OCI-LY7 (cell line): ENCODE data around the gene AHSP. TPM values are rescaled to one million over a fixed set of nuclear protein-coding genes. Genes with fewer than 3 reads are reported as not detected.
"Not testable (repeated sequence)": the region's sequence is repeated elsewhere in the genome, so short reads cannot be mapped to it uniquely, and the experiment has no call there.

ENCODE experiments used
- BruUV-seq: library from RNA; stranded (reverse); fragments of 400-500 nt; replicated peaks from 2 replicates; lab custom pipeline; 2021; lab: Mats Ljungman, UMichigan
- CTCF ChIA-PET: fragments of 300-600 bp; sonication (Branson Sonifier 250); formaldehyde crosslinking; loops from one replicate; lab custom pipeline; 2022; ENCODE audit warnings: antibody characterized with exemption; ENCODE audit not compliant: unreplicated experiment; lab: Charles Lee
- POLR2A ChIA-PET: fragments of 300-600 bp; sonication (Branson Sonifier 250); formaldehyde crosslinking; loops from one replicate; lab custom pipeline; 2022; ENCODE audit warnings: antibody characterized with exemption; lab: Charles Lee
- DNase-seq: peaks from one replicate; pipeline ENCODE4 v3.0.0-alpha.2; 2015; ENCODE audit warnings: low spot score
- H2AFZ ChIP-seq: fragments of 200-600 bp; sonication (generic), shearing (Covaris generic); 2 replicates; pipeline ENCODE4 v1.6.1; 2014; ENCODE audit warnings: mild to moderate bottlenecking, antibody characterized with exemption, low read length, moderate library complexity
- H3K27ac ChIP-seq: fragments of 200-600 bp; sonication (generic); 2 replicates; pipeline ENCODE4 v1.5.1; 2014; ENCODE audit warnings: mixed run types, low read depth, mild to moderate bottlenecking, moderate library complexity, low read length, inconsistent platforms; ENCODE audit not compliant: poor library complexity, severe bottlenecking
- H3K36me3 ChIP-seq: fragments of 200-600 bp; sonication (generic); 2 replicates; pipeline ENCODE4 v1.6.1; 2014; ENCODE audit warnings: mild to moderate bottlenecking, antibody characterized with exemption, low read length, moderate library complexity, mixed read lengths; ENCODE audit not compliant: insufficient read depth
- H3K4me1 ChIP-seq: fragments of 200-600 bp; sonication (generic); 2 replicates; pipeline ENCODE4 v1.5.1; 2014; ENCODE audit warnings: mild to moderate bottlenecking, low read length; ENCODE audit not compliant: insufficient read depth, poor library complexity, severe bottlenecking
- H3K4me2 ChIP-seq: fragments of 200-600 bp; sonication (generic); 2 replicates; pipeline ENCODE4 v1.6.1; 2014; ENCODE audit warnings: mild to moderate bottlenecking, low read length
- H3K4me3 ChIP-seq: fragments of 200-600 bp; sonication (generic); 2 replicates; pipeline ENCODE4 v1.5.1; 2014; ENCODE audit warnings: mild to moderate bottlenecking, low read depth, low read length; ENCODE audit not compliant: poor library complexity, severe bottlenecking
- H3K79me2 ChIP-seq: fragments of 200-600 bp; sonication (generic); 2 replicates; pipeline ENCODE4 v1.6.1; 2016; ENCODE audit warnings: low read depth, mild to moderate bottlenecking, low read length, moderate library complexity, mixed read lengths; ENCODE audit not compliant: insufficient read depth
- H3K9me2 ChIP-seq: fragments of 200-600 bp; sonication (generic); 2 replicates; pipeline ENCODE4 v1.6.1; 2016; ENCODE audit warnings: mild to moderate bottlenecking, low read length, mixed read lengths; ENCODE audit not compliant: insufficient read depth
- H3K9me3 ChIP-seq: fragments of 200-600 bp; sonication (generic); 2 replicates; pipeline ENCODE4 v1.6.1; 2014; ENCODE audit warnings: mild to moderate bottlenecking, mixed run types, low read length, mixed read lengths
- H4K20me1 ChIP-seq: fragments of 200-600 bp; sonication (generic); 2 replicates; pipeline ENCODE4 v1.6.1; 2014; ENCODE audit warnings: mild to moderate bottlenecking, antibody characterized with exemption, low read length, moderate library complexity, mixed read lengths; ENCODE audit not compliant: insufficient read depth
- EZH2phosphoT487 ChIP-seq: fragments of 200-600 bp; sonication (generic); IDR thresholded peaks from 2 replicates; pipeline ENCODE4 v1.6.1; 2018; ENCODE audit warnings: low read depth, borderline replicate concordance, mild to moderate bottlenecking, mixed run types, antibody characterized with exemption, low read length, moderate library complexity, mixed read lengths
- intact Hi-C: fragments of 100-400 bp; cut with micrococcal nuclease; formaldehyde crosslinking; loops from one replicate; pipeline ENCODE4 v1.10.0; 2022; ENCODE audit not compliant: unreplicated experiment
- total RNA-seq, 2 experiments: library from RNA; depleted of rRNA in 1 of 2; stranded (reverse); fragments of >200 nt in 1 of 2; shearing (Covaris generic) in 1 of 2; gene quantifications; 2 replicates each; pipeline ENCODE4 v1.2.3, GENCODE V29; 2014 to 2022
- TF ChIP-seq, protein P1 (sequence below): fragments of 200-600 bp; sonication (generic); conservative IDR thresholded peaks from 2 replicates; pipeline ENCODE4 v1.5.1; 2014; ENCODE audit warnings: mild to moderate bottlenecking, antibody characterized with exemption, low read length, moderate library complexity, mixed read lengths

Gene AHSP
- total RNA-seq, 2 experiments from 2014 or later, result not detected

DNA sequence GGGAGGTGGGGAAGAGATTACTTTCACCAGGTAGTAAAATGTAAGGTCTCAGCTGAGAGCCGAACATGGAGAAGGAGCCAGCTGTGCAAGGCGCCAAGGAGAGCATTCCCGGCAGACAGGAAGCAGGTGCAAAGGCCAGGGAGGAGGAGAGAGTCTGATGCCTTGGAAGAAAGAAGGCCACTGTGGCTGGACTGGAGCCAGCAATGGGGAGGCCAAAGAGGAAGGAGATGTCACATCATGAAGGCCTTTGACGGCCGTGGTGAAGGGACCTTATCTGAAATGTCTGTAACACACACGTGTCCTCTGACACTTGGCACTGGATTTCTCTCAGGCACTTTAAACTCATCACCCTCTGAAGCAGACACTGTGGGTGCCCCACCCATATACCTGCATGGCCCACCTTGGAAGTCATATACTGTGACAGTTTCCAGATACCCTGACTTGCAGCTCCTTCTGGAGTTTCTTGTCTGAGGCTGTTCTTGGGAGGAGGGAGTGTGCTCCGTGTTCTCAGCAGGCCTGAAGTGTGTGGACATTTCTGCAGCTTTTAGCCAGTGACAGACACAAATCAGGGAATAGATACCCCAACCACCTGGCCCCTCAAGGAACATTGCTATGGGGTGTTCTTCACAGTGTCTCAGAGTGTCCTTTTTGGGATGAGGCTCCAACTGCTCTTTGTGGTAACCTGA is 46.7 kb upstream of the AHSP start:
- intact Hi-C loops, result no loop called here
- Histone ChIP-seq H2AFZ (no peak overlapping the region), H3K4me3 (no peak overlapping the region), H3K9me2 (no peaks in the 10 kb centered on the region), H3K4me1 (no peaks in the 10 kb centered on the region), H4K20me1 (no peaks in the 10 kb centered on the region), H3K79me2 (no peaks in the 10 kb centered on the region), H3K9me3 (no peaks in the 10 kb centered on the region), H3K27ac (no peak overlapping the region), H3K4me2 (no peak overlapping the region), H3K36me3 (no peaks in the 10 kb centered on the region)
- BruUV-seq, result no TSS peak
- ChIA-PET POLR2A (no interaction called here), CTCF (no interaction called here)
- DNase-seq, result no peak
- no peak for TF ChIP-seq EZH2phosphoT487
- TF ChIP-seq, protein P1, sequence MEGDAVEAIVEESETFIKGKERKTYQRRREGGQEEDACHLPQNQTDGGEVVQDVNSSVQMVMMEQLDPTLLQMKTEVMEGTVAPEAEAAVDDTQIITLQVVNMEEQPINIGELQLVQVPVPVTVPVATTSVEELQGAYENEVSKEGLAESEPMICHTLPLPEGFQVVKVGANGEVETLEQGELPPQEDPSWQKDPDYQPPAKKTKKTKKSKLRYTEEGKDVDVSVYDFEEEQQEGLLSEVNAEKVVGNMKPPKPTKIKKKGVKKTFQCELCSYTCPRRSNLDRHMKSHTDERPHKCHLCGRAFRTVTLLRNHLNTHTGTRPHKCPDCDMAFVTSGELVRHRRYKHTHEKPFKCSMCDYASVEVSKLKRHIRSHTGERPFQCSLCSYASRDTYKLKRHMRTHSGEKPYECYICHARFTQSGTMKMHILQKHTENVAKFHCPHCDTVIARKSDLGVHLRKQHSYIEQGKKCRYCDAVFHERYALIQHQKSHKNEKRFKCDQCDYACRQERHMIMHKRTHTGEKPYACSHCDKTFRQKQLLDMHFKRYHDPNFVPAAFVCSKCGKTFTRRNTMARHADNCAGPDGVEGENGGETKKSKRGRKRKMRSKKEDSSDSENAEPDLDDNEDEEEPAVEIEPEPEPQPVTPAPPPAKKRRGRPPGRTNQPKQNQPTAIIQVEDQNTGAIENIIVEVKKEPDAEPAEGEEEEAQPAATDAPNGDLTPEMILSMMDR, result no peak

DNA sequence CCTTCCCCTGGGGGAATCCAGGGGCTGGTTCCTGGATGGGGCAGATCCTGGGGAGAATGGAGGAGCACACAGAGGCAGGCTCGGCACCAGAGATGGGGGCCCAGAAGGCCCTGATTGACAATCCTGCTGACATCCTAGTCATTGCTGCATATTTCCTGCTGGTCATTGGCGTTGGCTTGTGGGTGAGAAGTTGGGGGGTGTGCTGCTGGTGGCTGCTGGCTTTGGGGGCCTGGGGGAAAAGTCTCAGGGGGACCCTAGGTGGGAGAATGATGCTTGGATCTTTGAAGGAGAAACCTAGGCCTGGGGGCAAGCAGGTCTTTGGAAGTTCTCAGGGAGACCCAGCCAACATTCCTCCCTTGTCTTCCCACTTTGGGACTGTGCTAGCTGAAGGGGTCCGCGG is 44.6 kb upstream of the AHSP start, which contains the start of gene SLC5A2:
Gene SLC5A2, plus strand, starts transcription at position 43 of the 400 bp plus-strand sequence. Its CDS starts 14 bp downstream, at position 57.
- TF ChIP-seq, protein P1, result no peak
- H3K4me2 ChIP-seq, result no peak within 1 kb of the TSS
- no peaks in the 10 kb centered on the region for H3K36me3 ChIP-seq
- no peaks in the 10 kb centered on the region for H4K20me1 ChIP-seq
- no TSS peak for BruUV-seq
- H3K9me2 ChIP-seq, result no peaks in the 10 kb centered on the region
- no peak for DNase-seq
- H2AFZ ChIP-seq, result no peak within 1 kb of the TSS
- H3K79me2 ChIP-seq, result no peaks in the 10 kb centered on the region
- POLR2A ChIA-PET, result no interaction called here
- H3K9me3 ChIP-seq, result no peaks in the 10 kb centered on the region
- peaks cover 4% of the 10 kb centered on the region for H3K4me1 ChIP-seq
- no peak within 1 kb of the TSS for H3K27ac ChIP-seq
- CTCF ChIA-PET, result no interaction called here
- intact Hi-C loops, result no loop called here
- no peak within 1 kb of the TSS for H3K4me3 ChIP-seq

DNA sequence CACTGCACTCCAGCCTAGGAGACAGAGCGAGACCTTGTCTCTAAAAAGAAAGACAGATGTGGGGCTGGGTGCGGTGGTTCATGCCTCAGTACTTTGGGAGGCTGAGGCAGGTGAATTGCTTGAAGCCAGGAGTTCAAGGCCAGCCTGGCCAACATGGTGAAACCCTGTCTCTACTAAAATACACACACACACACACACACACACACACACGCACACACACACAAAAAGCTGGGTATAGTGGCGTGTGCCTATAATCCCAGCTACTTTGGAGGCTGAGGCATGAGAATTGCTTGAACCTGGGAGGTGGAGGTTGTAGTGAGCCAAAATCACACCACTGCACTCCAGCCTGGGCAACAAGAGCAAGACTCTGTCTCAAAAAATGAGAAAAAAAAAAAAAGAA is 43.7 kb upstream of the AHSP start:
- intact Hi-C loops, H4K20me1 ChIP-seq, H3K27ac ChIP-seq, BruUV-seq, DNase-seq, H3K79me2 ChIP-seq, H3K4me2 ChIP-seq, H3K4me1 ChIP-seq, H2AFZ ChIP-seq, H3K36me3 ChIP-seq, H3K9me2 ChIP-seq, CTCF ChIA-PET, POLR2A ChIA-PET, H3K4me3 ChIP-seq, H3K9me3 ChIP-seq: not testable (repeated sequence)
